Left ventricle myocardium inferior (tissue), 1 donor: ENCODE measurements around the gene ATG101. TPM values are rescaled to one million over a fixed set of nuclear protein-coding genes. Genes with fewer than 3 reads are reported as not detected.

Experiments
- DNase-seq: peaks from one replicate; pipeline ENCODE4 v3.0.0-alpha.2; 2020
- H3K27ac ChIP-seq: fragments of 200-600 bp; replicated peaks from 2 replicates; pipeline ENCODE4 v1.8.0; 2021
- H3K27me3 ChIP-seq: fragments of 200-600 bp; 2 replicates; pipeline ENCODE4 v1.8.0; 2021; ENCODE audit warnings: low read depth
- H3K36me3 ChIP-seq: fragments of 200-600 bp; 2 replicates; pipeline ENCODE4 v1.8.0; 2021
- H3K4me1 ChIP-seq: fragments of 200-600 bp; 2 replicates; pipeline ENCODE4 v1.8.0; 2021
- H3K4me3 ChIP-seq: fragments of 200-600 bp; 2 replicates; pipeline ENCODE4 v1.8.0; 2021; ENCODE audit warnings: mild to moderate bottlenecking, moderate library complexity
- H3K9me3 ChIP-seq: fragments of 200-600 bp; replicated peaks from 2 replicates; pipeline ENCODE4 v1.8.0; 2021
- CTCF ChIP-seq: fragments of 200-600 bp; IDR thresholded peaks from 2 replicates; pipeline ENCODE4 v1.8.0; 2021; ENCODE audit warnings: antibody characterized with exemption, mild to moderate bottlenecking, borderline replicate concordance
- intact Hi-C: fragments of 100-400 bp; cut with micrococcal nuclease; formaldehyde crosslinking; loops from one replicate; pipeline ENCODE4 v1.11.0; 2022
- total RNA-seq: library from RNA; stranded (reverse); fragmentation: NEBNext Ultra II Directional; extraction: Animal tissue kit (Norgen Biotek cat#: 25700); gene quantifications from one replicate; pipeline ENCODE4 v1.2.1, GENCODE V29; 2021
- donor health status: DM: no; HTN: yes; CAD: no; lungs with severe emphysema.

Gene ATG101
- total RNA-seq, 1 donor from 2014 or later, result 23.8 TPM

GRCh38 chr12:52063981-52064649, 5.7 kb upstream of the ATG101 start:
- peak overlapping the region; percentile 81 for H3K27ac ChIP-seq
- peaks cover 7% of the 10 kb centered on the region for H3K36me3 ChIP-seq
- H3K4me3 ChIP-seq, result no peak overlapping the region
- intact Hi-C loops, result no loop called here
- peak; percentile 79 for DNase-seq
- H3K27me3 ChIP-seq, result no peaks in the 10 kb centered on the region
- H3K4me1 ChIP-seq, result peaks cover 36% of the 10 kb centered on the region
- no peak for TF ChIP-seq CTCF
- no peaks in the 10 kb centered on the region for H3K9me3 ChIP-seq

- Histone ChIP-seq H3K9me3 (no peaks in the 10 kb centered on the region), H3K27ac (no peak overlapping the region), H3K27me3 (no peaks in the 10 kb centered on the region), H3K4me3 (no peak overlapping the region), H3K4me1 (peaks cover 56% of the 10 kb centered on the region), H3K36me3 (no peaks in the 10 kb centered on the region)
- DNase-seq, result no peak
- TF ChIP-seq CTCF, result no peak
- intact Hi-C loops, result no loop called here
Measured at GRCh38 chr12:52066346-52067080, 3.3 kb upstream of the ATG101 start.

GRCh38 chr12:52067081-52067374, 2.8 kb upstream of the ATG101 start:
- peaks cover 56% of the 10 kb centered on the region for H3K4me1 ChIP-seq
- no peaks in the 10 kb centered on the region for H3K27me3 ChIP-seq
- no peak overlapping the region for H3K27ac ChIP-seq
- intact Hi-C loops, result no loop called here
- no peaks in the 10 kb centered on the region for H3K9me3 ChIP-seq
- no peak overlapping the region for H3K4me3 ChIP-seq
- DNase-seq, result no peak
- H3K36me3 ChIP-seq, result peaks cover 2% of the 10 kb centered on the region
- TF ChIP-seq CTCF, result no peak

GRCh38 chr12:52070185-52070925, 577 bp downstream of the ATG101 start:
- H3K27me3 ChIP-seq, result no peaks in the 10 kb centered on the region
- H3K4me3 ChIP-seq, result peak overlapping the region; percentile 100
- intact Hi-C loops, result no loop called here
- no peaks in the 10 kb centered on the region for H3K9me3 ChIP-seq
- no peak for DNase-seq
- H3K36me3 ChIP-seq, result peaks cover 24% of the 10 kb centered on the region
- peak overlapping the region; percentile 93 for H3K27ac ChIP-seq
- TF ChIP-seq CTCF, result no peak
- peaks cover 59% of the 10 kb centered on the region for H3K4me1 ChIP-seq

GRCh38 chr12:52073531-52074381, 4.0 kb downstream of the ATG101 start:
- H3K36me3 ChIP-seq, result peaks cover 54% of the 10 kb centered on the region
- peak; percentile 70 for DNase-seq
- no peaks in the 10 kb centered on the region for H3K9me3 ChIP-seq
- peak overlapping the region; percentile 37 for H3K27ac ChIP-seq
- H3K27me3 ChIP-seq, result no peaks in the 10 kb centered on the region
- intact Hi-C loops, result no loop called here
- H3K4me3 ChIP-seq, result no peak overlapping the region
- no peak for TF ChIP-seq CTCF
- peaks cover 63% of the 10 kb centered on the region for H3K4me1 ChIP-seq
